ENCODE measurements around the gene ANKRD11.
"Not testable (repeated sequence)": the region's sequence is repeated elsewhere in the genome, so short reads cannot be mapped to it uniquely, and the experiment has no call there.

ANKRD11 gene

GRCh38 chr16:89430436-89431157, 59.8 kb downstream of the ANKRD11 start:
- DNase-seq (ENCODE audit: low read depth in 2 of 2) = no peak

GRCh38 chr16:89428605-89429004, 61.8 kb downstream of the ANKRD11 start:
- DNase-seq (ENCODE audit: low read depth in 2 of 2) = not testable (repeated sequence)

GRCh38 chr16:89426736-89427530, 63.4 kb downstream of the ANKRD11 start:
- no peak for DNase-seq (ENCODE audit: low read depth in 2 of 2)

- no peak for DNase-seq (ENCODE audit: low read depth in 2 of 2)
These were observed 64.8 kb downstream of the ANKRD11 start for GRCh38 chr16:89425523-89425922.

GRCh38 chr16:89423681-89424260, 66.6 kb downstream of the ANKRD11 start:
- DNase-seq (ENCODE audit: low read depth in 2 of 2) = no peak

GRCh38 chr16:89422905-89423630, 67.3 kb downstream of the ANKRD11 start:
- DNase-seq (ENCODE audit: low read depth in 2 of 2) = no peak

GRCh38 chr16:89422527-89422904, 67.8 kb downstream of the ANKRD11 start:
- DNase-seq (ENCODE audit: low read depth in 2 of 2) = no peak

- not testable (repeated sequence) for DNase-seq (ENCODE audit: low read depth in 2 of 2)
These were observed 69.1 kb downstream of the ANKRD11 start for GRCh38 chr16:89421300-89421699.

GRCh38 chr16:89420204-89420603, 70.2 kb downstream of the ANKRD11 start:
- DNase-seq (ENCODE audit: low read depth in 2 of 2) = no peak

- DNase-seq (ENCODE audit: low read depth in 2 of 2) = no peak
These were observed 72.0 kb downstream of the ANKRD11 start for GRCh38 chr16:89418352-89418751.

- DNase-seq (ENCODE audit: low read depth in 2 of 2) = no peak
These were observed 73.0 kb downstream of the ANKRD11 start for GRCh38 chr16:89417352-89417751.

GRCh38 chr16:89413811-89414585, 76.4 kb downstream of the ANKRD11 start:
- DNase-seq (ENCODE audit: low read depth in 2 of 2) = no peak

GRCh38 chr16:89412811-89413210, 77.5 kb downstream of the ANKRD11 start:
- no peak for DNase-seq (ENCODE audit: low read depth in 2 of 2)

GRCh38 chr16:89411335-89411850, 79.0 kb downstream of the ANKRD11 start:
- DNase-seq (ENCODE audit: low read depth in 2 of 2) = no peak

- DNase-seq (ENCODE audit: low read depth in 2 of 2) = no peak
These were observed 79.5 kb downstream of the ANKRD11 start for GRCh38 chr16:89410794-89411309.

GRCh38 chr16:89410322-89410721, 80.0 kb downstream of the ANKRD11 start:
- no peak for DNase-seq (ENCODE audit: low read depth in 2 of 2)

- no peak for DNase-seq (ENCODE audit: low read depth in 2 of 2)
These were observed 81.1 kb downstream of the ANKRD11 start for GRCh38 chr16:89409161-89409711.

- DNase-seq (ENCODE audit: low read depth in 2 of 2) = no peak
These were observed 82.0 kb downstream of the ANKRD11 start for GRCh38 chr16:89408315-89408714.

GRCh38 chr16:89407925-89408300, 82.4 kb downstream of the ANKRD11 start:
- DNase-seq (ENCODE audit: low read depth in 2 of 2) = no peak

- no peak for DNase-seq (ENCODE audit: low read depth in 2 of 2)
These were observed 83.0 kb downstream of the ANKRD11 start for GRCh38 chr16:89407282-89407924.

All from fibroblast of skin of left biceps (primary cell).